ENCODE data around the gene FNBP1L.

FNBP1L gene

DNA sequence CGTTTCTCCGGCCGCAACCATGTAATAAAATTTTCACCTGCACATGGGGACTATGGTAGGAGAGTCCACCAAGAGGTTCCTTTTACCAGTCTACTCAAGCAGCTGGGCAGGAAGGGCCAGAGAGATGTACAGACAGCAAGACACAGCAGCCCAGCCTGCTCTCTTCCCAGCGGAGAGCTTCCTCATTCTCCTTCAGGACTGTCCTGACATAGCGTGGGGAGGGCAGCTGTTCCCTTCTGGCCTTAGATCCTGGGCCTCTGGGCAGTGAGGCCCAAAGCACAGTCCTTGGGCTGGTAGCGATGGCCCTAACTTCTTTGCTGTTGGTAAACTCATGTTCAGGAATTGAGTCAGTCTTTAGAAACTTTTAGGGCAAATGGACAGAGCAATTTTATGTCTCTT is 144.6 kb downstream of the FNBP1L start:
- DNase-seq (ENCODE audit: low read depth): no peak

DNA sequence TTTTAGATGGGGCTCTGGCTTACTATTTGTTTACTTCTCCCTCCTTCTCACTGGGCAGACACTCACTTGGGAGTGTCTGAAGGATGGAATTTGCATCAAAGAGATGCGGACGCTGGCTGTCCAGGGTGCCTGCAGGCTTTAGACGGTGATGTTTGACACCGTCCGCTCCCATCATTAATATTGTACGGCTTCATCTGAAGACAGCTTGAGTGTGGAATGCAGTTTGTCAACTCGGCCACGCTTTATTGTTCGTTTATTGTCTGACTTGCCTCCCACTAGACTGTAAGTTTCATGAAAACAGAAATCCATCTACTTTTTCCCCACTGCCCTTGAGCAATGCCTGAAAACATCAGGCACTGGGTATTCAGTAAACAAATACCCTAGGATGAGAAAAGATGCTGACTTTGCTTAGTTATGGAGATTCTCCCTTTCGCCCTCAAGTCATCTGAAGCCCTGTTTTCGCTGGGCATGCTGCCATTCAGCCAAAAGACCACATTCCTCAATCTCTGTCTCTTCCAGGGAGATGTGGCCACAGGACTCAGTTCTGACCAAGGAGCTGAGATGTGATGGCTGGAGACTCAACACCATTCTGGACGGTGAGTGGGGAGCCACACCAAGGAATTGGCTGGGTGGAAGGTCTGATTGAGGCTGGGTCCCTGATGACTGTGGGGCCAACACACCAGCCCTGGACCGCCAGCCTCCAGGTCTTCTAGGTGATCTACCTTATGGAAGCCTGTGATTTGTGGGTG is 146.1 kb downstream of the FNBP1L start:
- peak; percentile 68 for DNase-seq (ENCODE audit: low read depth)

DNA sequence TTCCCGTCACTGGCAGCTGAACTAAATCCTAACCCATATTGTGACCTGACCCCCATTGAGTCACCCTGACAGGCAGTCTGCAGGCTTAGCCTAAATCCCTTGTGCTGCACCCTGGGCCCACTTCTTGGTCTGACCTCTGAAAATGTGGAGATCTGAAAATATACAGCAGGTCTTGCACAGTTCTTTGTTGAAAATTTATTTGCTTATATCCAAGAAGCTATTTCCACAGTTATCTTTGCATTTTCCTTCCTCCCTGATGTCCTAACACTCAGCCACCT is 146.6 kb downstream of the FNBP1L start:
- DNase-seq (ENCODE audit: low read depth): no peak

DNA sequence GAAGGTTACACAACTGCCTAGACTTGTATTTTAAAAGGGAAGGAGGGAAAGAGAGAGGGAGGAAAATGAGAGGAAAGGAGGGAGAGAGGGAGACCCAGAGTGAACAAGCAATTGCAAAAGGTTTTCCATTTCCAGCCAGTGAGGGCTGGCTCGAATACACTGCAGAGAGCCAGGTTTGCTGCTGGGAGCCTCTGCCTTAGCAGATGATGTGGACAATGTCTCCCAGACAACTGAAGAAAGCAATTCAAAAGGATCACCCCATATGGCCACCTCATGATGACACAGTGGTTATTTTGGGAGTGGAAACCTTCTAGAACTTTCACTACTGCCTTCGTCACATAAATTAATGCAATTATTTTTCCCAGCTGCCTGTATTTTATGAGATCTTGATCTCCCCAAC is 147.3 kb downstream of the FNBP1L start:
- DNase-seq (ENCODE audit: low read depth): peak; percentile 30

DNA sequence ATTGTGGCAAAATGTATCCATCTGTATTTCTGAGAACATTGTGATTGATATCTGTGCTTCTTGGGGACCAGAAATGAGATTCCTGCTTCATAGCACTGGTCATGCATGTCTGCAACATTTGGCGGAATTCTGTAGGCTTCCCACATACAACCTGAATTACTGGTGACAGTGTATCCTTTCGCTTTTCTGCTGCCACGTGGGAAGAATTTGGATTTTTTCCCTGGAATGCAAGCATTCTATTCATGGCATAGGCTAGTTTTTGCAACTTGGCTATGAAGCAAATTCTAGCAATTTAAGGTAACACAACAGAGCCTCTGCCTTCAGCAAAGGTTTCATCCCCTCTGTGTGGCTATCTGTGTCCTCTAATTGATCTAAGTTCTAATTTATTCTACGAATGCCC is 147.8 kb downstream of the FNBP1L start:
- DNase-seq (ENCODE audit: low read depth): no peak

DNA sequence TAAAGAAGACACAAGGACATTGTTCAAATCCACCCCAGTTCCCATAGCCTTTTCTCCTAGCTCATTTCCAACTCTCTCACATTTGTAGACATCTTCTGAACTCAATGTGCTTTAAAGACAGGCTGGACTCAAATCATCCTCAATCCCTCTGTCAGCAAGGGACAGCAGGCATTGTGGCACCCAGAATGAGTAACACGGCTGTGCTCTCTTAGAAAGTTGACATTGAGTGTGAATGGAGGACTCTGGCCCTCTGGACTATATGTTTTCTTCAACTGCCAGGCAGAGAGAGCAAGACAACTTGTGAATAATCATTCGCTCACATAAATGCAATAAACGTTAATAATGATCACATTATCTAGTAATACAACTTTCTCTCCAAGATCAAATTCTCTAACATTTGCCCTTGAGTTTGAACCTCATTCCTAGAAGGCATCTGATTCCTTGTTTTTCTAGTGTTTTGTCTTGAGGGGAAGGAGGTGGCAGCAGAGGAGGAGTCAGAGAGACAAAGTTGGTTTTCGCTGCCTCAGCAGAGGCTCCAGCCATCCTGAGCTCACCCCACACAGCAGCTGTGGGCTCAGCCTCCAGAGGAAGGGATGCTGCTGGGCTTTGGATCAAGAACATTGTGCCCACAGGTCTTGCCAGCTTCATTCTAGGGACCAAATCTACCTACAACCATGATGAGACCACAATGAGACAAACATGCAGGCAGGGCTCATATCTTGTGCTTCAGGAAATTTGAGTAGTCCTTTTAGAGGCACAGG is 148.6 kb downstream of the FNBP1L start:
- no peak for DNase-seq (ENCODE audit: low read depth)

DNA sequence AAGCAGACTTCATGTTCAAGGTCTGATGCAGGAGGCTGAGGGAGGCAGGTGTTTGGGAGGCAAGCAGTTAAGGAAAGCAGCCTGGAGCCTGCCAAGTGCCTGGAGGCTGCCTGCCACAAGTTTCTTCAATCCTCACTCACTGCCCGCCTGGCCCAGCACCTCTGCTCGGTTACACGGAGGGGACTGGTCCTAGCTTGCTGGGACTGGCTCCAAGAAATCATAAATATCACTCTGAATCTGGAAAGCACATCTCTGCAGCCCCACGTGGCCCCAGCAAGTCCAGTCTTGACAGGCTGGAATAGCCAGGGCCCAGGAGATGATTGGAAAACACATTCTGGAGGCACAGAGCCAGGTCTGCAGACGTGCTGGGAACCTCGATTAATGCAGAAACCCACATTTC is 149.8 kb downstream of the FNBP1L start:
- no peak for DNase-seq (ENCODE audit: low read depth)

DNA sequence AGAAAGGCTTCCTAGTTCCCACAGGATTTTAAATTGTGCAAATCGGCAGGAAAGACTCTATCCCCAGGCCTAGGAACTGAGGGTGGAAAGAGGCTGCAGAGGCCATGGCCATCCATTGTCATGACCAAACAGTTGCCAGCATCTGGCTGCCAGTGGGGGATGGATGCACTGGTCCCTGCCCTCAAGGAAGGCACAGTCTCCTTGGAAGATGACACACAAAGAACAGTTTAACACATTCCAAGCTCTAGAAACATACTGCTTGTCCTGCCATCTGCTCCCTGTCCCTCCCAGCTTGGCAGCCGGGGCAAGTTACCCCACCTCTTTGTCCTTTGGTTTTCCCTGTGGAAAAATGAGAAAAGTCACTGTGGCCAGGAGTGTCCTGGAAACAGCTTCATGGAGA is 150.5 kb downstream of the FNBP1L start:
- DNase-seq (ENCODE audit: low read depth): no peak

DNA sequence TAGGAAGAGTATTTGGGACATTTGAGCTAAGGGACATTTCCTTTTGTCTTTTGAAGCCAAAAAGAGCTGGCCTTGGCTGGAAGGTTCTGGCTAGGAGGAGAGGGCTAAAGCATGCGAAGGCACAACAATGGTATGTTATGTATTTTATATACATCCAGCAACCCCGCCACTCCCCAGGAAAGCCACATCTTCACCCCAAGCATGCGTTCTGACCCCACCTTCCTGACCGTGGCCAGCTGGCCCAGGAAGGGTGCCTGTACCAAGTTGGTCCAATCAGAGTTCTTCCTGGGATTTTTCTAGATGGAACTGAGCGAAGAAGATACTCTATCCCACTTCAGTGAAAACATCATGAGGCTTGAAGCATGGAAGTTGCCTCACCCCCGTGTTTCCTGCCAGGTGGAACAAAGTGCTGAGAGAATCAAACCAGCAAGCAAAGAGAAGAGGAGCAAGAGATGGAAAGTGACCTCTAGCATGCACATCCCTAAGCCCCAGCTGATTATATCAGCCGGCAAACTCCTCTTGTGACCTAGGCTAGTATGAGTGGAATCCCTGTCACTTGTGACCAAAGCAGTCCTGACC is 151.0 kb downstream of the FNBP1L start:
- no peak for DNase-seq (ENCODE audit: low read depth)

DNA sequence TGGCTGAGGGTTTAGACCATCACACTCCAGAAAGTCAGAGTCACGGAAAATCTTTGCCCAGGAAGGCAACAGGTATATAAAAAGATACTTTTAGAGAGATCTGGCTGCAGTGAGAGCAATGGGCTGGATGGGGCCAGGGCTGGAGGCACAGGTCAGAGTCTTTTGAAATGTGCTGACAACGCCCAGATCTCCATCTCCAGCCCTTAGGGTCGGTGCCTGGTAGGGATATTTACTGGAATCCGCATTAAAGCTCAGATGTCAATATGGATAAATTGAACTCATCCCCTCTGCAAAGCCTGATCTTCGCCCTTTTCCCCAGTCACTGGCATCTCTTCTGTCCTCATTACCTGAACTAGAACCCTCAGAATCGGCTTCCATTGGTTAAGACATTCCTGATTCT is 151.6 kb downstream of the FNBP1L start:
- no peak for DNase-seq (ENCODE audit: low read depth)

DNA sequence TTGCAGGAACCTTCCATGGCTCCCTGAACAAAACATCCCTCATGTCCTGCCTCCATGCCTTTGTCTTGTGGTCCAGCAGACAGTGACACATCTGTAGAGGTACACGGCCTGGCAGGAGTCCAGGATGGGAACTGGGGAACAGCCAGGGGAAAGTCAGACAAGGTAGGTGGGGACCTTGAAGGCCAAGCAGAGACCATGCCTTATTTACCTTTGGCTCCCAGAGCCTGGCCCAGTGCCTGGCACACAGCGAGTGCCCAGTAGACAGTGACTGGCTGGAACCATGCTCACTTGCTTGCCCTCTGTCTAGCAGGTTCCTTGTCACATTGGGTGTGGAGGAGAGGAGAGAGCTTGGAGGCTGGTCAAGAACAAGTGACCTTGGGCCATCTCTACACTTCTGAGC is 152.7 kb downstream of the FNBP1L start:
- DNase-seq (ENCODE audit: low read depth): no peak

DNA sequence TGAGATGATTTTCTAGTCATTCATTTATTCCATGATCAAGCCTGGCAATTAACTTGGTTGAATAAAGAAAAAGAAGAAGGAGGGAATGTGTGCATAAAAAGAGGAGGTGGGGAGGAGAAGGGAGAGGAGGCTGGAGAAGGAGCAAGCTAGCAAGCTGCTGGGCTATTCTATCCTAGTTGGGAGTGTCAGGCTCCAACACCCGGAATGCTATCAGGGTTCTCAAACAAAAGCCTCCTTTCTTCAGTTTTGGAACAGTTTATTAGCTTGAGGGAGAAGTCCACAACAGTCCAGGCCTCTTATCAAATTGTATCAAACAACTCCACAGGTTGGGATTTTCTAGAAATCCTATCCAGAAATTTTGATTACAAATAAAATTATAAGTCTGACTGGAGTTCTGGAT is 153.8 kb downstream of the FNBP1L start:
- no peak for DNase-seq (ENCODE audit: low read depth)

DNA sequence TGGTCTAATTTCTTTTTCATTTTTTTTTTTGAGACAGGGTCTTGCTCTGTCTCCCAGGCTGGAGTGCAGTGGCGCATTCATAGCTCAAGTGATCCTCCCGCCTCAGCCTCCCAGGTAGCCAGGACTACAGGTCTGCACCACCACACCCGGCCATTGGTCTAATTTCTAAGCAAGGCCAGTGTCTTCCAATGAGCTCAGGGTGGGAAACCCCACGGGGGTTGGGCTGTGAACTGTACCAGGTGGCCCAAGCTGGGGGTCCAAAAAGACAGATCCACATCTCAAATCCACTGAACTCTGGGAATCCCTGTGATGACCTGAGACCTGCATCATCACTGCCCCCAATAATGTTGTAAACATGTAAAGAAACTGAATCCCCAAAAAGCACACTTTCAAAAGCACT is 154.2 kb downstream of the FNBP1L start:
- DNase-seq (ENCODE audit: low read depth): no peak

DNA sequence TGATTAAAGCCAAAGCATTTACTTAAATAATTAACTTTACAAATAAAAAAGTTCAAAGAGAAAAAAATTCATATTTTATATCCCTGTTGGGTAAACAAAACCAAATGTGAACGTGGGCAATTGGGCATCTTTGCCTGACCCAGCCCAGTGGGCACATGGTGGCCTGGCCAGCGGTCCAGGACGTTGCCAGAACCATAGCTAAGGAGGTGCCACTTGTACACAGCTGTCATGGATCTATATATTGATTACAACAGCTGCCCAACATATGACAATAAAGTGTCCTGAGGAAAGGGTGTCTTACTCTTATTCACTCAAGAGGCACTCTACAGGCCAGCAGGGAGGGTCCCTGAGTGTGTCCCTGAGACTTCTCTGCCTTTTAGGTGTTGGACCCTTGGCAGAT is 155.2 kb downstream of the FNBP1L start:
- DNase-seq (ENCODE audit: low read depth): no peak

DNA sequence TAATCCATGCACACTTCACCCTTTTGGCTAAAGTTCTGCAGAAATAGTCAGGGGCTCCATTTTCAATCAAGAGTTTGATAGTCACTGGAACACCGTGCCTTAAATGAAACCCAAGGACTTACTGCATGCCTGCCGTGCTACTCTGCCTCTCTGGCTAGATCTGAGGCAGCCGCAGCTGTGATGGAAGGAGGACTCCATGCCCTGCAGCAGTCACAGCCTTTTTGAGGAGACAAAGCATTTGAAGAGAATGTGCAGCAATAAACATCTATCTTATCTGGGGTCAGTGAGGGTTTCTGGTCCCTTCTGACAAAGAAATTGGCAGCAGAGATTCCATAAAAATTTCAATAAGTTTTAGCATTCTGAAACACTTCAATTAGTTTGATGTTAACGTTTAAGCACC is 155.7 kb downstream of the FNBP1L start:
- no peak for DNase-seq (ENCODE audit: low read depth)
